ENCODE data around the gene HES6.

GRCh38 chr2:238278626-238279323 lies 38.9 kb upstream of the HES6 start:
- TF ChIP-seq CTCF (IDR thresholded peaks at IDR 0.05) (no peak), POLR2A (IDR thresholded peaks at IDR 0.05) (no peak)

Measured in Peyer's patch (tissue), 4 donors.